HepG2 (cell line): ENCODE data around the gene AGAP1. TPM values are rescaled to one million over a fixed set of nuclear protein-coding genes. Genes with fewer than 3 reads are reported as not detected.

Source experiments
- IKZF1 ChIP-seq: fragments of 450-650 bp; IDR thresholded peaks from 2 replicates; pipeline ENCODE4 v1.7.1; 2016
- JUND ChIP-seq: sonication (generic); formaldehyde crosslinking; IDR thresholded peaks from 2 replicates; pipeline ENCODE4 v1.8.0; 2022; ENCODE audit warnings: mild to moderate bottlenecking, missing genetic modification reagents
- KLF13 ChIP-seq: sonication (generic); formaldehyde crosslinking; IDR thresholded peaks from 2 replicates; pipeline ENCODE4 v1.4.0; 2020; ENCODE audit warnings: mild to moderate bottlenecking, missing genetic modification reagents
- KMT2B ChIP-seq: IDR thresholded peaks from 2 replicates; pipeline ENCODE4 v1.6.1; 2016; ENCODE audit warnings: missing genetic modification reagents, missing compliant biosample characterization
- MTF2 ChIP-seq: sonication (generic); formaldehyde crosslinking; IDR thresholded peaks from 2 replicates; pipeline ENCODE4 v1.5.0; 2020; ENCODE audit warnings: missing genetic modification reagents, borderline replicate concordance
- NFE2L1 ChIP-seq: sonication (generic); formaldehyde crosslinking; IDR thresholded peaks from 2 replicates; pipeline ENCODE4 v1.4.0; 2020; ENCODE audit warnings: missing genetic modification reagents, mild to moderate bottlenecking, borderline replicate concordance
- ONECUT2 ChIP-seq: sonication (generic); formaldehyde crosslinking; IDR thresholded peaks from 2 replicates; pipeline ENCODE4 v1.4.0; 2020; ENCODE audit warnings: missing genetic modification reagents
- RARA ChIP-seq: IDR thresholded peaks from 2 replicates; pipeline ENCODE4 v1.6.1; 2016; ENCODE audit warnings: missing genetic modification reagents, missing compliant biosample characterization
- TARDBP ChIP-seq: sonication (generic); formaldehyde crosslinking; IDR thresholded peaks from 2 replicates; pipeline ENCODE4 v1.8.0; 2022; ENCODE audit warnings: mild to moderate bottlenecking, missing genetic modification reagents
- ZFP41 ChIP-seq: sonication (generic); formaldehyde crosslinking; IDR thresholded peaks from 2 replicates; pipeline ENCODE4 v1.4.0; 2020; ENCODE audit warnings: mild to moderate bottlenecking, missing genetic modification reagents, borderline replicate concordance
- ZHX1 ChIP-seq: sonication (generic); formaldehyde crosslinking; IDR thresholded peaks from 2 replicates; pipeline ENCODE4 v1.8.1; 2022; ENCODE audit warnings: low read depth, mild to moderate bottlenecking, missing genetic modification reagents
- ZKSCAN5 ChIP-seq: sonication (generic); formaldehyde crosslinking; IDR thresholded peaks from 2 replicates; pipeline ENCODE4 v1.5.1; 2020; ENCODE audit warnings: mild to moderate bottlenecking, missing genetic modification reagents
- ZMAT3 ChIP-seq: sonication (generic); formaldehyde crosslinking; conservative IDR thresholded peaks from 2 replicates; pipeline ENCODE4 v1.7.0; 2021; ENCODE audit warnings: missing genetic modification reagents
- ZNF20 ChIP-seq: sonication (generic); formaldehyde crosslinking; IDR thresholded peaks from 2 replicates; pipeline ENCODE4 v1.4.0; 2020; ENCODE audit warnings: mild to moderate bottlenecking, moderate library complexity, missing genetic modification reagents
- ZNF276 ChIP-seq: sonication (generic); formaldehyde crosslinking; IDR thresholded peaks from 2 replicates; pipeline ENCODE4 v1.4.0; 2020; ENCODE audit warnings: mild to moderate bottlenecking, low read depth, missing genetic modification reagents
- ZNF317 ChIP-seq: sonication (generic); formaldehyde crosslinking; IDR thresholded peaks from 2 replicates; pipeline ENCODE4 v1.5.0; 2020; ENCODE audit warnings: mild to moderate bottlenecking, missing genetic modification reagents
- ZNF34 ChIP-seq: sonication (generic); formaldehyde crosslinking; IDR thresholded peaks from 2 replicates; pipeline ENCODE4 v1.4.0; 2020; ENCODE audit warnings: mild to moderate bottlenecking, missing genetic modification reagents, borderline replicate concordance
- ZNF44 ChIP-seq: sonication (generic); formaldehyde crosslinking; IDR thresholded peaks from 2 replicates; pipeline ENCODE4 v1.5.1; 2020; ENCODE audit warnings: mild to moderate bottlenecking, missing genetic modification reagents
- ZNF549 ChIP-seq: sonication (generic); formaldehyde crosslinking; IDR thresholded peaks from 2 replicates; pipeline ENCODE4 v1.5.0; 2020; ENCODE audit warnings: missing genetic modification reagents
- ZNF569 ChIP-seq: sonication (generic); formaldehyde crosslinking; IDR thresholded peaks from 2 replicates; pipeline ENCODE4 v1.5.0; 2020; ENCODE audit warnings: mild to moderate bottlenecking, missing genetic modification reagents, moderate library complexity, borderline replicate concordance
- ZNF777 ChIP-seq: sonication (generic); formaldehyde crosslinking; IDR thresholded peaks from 2 replicates; pipeline ENCODE4 v1.4.0; 2020; ENCODE audit warnings: missing genetic modification reagents
- ZSCAN9 ChIP-seq: IDR thresholded peaks from 2 replicates; pipeline ENCODE4 v1.6.1; 2016; ENCODE audit warnings: borderline replicate concordance
- polyA plus RNA-seq, 8 experiments: library from polyadenylated mRNA; depleted of rRNA in 3 of 8; stranded (reverse) in 7 of 8; unstranded in 1 of 8; fragments of >200 nt; fragmentation: Illumina TruSeq in 4 of 8; extraction: Trizol in 4 of 8; gene quantifications; 2 replicates each; pipeline versions ENCODE4 v1.2.1 to v1.2.3, GENCODE V29; 2011 to 2016; ENCODE audit warnings: low read depth in 4 of 8, missing spikeins in 1 of 8, mixed read lengths in 1 of 8; ENCODE audit not compliant: insufficient read depth in 1 of 8
- total RNA-seq, 5 experiments: library from RNA; depleted of rRNA; stranded (reverse); fragments of >200 nt; fragmentation: Illumina TruSeq; extraction: Trizol; gene quantifications; 2 replicates each; pipeline ENCODE4 v1.2.3, GENCODE V29; 2016; ENCODE audit warnings: low read depth in 1 of 5
- TF ChIP-seq, protein P1 (sequence below): sonication (generic); formaldehyde crosslinking; conservative IDR thresholded peaks from 2 replicates; pipeline ENCODE4 v1.4.0; 2020; ENCODE audit warnings: mild to moderate bottlenecking, missing genetic modification reagents, moderate library complexity

Gene AGAP1
- total and polyA plus RNA-seq, 2 of the 13 experiments (the other 11 are each of a cell fraction or from before 2014, with no cell fraction given), result 21.2 to 32.7 TPM

DNA sequence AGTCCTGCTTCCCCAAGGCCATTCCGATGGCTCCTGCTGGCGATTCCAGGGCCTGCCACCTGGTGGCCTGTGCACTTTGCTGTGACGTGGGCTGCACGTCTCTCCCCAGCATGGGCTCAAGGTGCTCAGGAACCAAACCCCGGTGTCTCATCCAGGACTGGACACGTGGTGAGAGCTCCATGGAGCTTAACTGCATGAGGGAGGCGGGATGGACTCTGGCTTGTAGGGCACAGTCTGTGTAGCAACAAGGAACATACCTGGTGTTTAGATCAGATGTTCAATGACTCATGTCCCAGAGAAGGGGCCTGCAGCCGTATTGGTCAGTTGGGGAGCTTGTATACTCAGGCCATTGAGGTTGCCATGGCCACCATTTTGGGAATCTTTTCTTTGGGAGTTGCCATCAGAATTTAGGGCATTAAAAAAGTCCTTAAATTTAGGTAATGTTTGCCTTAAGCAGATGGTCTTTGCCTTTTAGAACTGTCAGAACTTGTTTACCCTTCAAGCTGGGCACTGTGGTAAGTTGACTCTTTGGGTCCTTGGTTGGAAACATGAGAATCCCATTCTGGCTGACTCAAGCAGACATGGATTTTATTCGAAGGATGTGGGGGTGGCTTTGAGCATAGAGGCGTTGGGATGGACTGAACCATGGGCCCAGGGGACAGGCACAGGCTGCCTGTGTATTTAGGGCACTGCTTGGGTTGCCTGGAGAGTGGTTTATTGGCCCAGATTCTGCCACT lies 21.0 kb downstream of the AGAP1 start (continued):
- TF ChIP-seq, protein P1, sequence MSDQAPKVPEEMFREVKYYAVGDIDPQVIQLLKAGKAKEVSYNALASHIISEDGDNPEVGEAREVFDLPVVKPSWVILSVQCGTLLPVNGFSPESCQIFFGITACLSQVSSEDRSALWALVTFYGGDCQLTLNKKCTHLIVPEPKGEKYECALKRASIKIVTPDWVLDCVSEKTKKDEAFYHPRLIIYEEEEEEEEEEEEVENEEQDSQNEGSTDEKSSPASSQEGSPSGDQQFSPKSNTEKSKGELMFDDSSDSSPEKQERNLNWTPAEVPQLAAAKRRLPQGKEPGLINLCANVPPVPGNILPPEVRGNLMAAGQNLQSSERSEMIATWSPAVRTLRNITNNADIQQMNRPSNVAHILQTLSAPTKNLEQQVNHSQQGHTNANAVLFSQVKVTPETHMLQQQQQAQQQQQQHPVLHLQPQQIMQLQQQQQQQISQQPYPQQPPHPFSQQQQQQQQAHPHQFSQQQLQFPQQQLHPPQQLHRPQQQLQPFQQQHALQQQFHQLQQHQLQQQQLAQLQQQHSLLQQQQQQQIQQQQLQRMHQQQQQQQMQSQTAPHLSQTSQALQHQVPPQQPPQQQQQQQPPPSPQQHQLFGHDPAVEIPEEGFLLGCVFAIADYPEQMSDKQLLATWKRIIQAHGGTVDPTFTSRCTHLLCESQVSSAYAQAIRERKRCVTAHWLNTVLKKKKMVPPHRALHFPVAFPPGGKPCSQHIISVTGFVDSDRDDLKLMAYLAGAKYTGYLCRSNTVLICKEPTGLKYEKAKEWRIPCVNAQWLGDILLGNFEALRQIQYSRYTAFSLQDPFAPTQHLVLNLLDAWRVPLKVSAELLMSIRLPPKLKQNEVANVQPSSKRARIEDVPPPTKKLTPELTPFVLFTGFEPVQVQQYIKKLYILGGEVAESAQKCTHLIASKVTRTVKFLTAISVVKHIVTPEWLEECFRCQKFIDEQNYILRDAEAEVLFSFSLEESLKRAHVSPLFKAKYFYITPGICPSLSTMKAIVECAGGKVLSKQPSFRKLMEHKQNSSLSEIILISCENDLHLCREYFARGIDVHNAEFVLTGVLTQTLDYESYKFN (CRISPR knock-in tag), result peak; percentile 93
- TF ChIP-seq NFE2L1 (no peak), ZNF317 (peak; percentile 88; the same call in 1 of the 2 replicates), ZKSCAN5 (CRISPR knock-in tag) (peak; percentile 55; the same call in 1 of the 2 replicates), KMT2B (CRISPR knock-in tag) (peak; percentile 68), ZNF569 (CRISPR knock-in tag) (0 out of 2 replicates have a peak, but pooled peaks have one; percentile 71), ZNF34 (CRISPR knock-in tag) (no peak), ZFP41 (CRISPR knock-in tag) (peak; percentile 96; the same call in 1 of the 2 replicates), KLF13 (CRISPR knock-in tag) (no peak), ZNF44 (0 out of 2 replicates have a peak, but pooled peaks have one; percentile 52), ZSCAN9 (CRISPR knock-in tag) (0 out of 2 replicates have a peak, but pooled peaks have one; percentile 61), TARDBP (CRISPR knock-in tag) (peak; percentile 83; the same call in 1 of the 2 replicates), ZNF549 (no peak), ZMAT3 (peak; percentile 86), ZHX1 (CRISPR knock-in tag) (peak; percentile 82; the same call in 1 of the 2 replicates), RARA (CRISPR knock-in tag) (peak; percentile 88), MTF2 (CRISPR knock-in tag) (no peak), ZNF20 (CRISPR knock-in tag) (no peak), IKZF1 (no peak), ONECUT2 (no peak), ZNF276 (peak; percentile 84; the same call in 1 of the 2 replicates), ZNF777 (no peak), JUND (CRISPR knock-in tag) (peak; percentile 94)
